ENCODE measurements around the gene PRKAG2.
A peak's percentile ranks its signal among the peaks of the same experiment; 100 is the strongest.
"Not testable (repeated sequence)": the region's sequence is repeated elsewhere in the genome, so short reads cannot be mapped to it uniquely, and the experiment has no call there.

Gene PRKAG2

GRCh38 chr7:151851145-151851751, 25.7 kb downstream of the PRKAG2 start:
- no peak for FAIRE-seq
- DNase-seq (ENCODE audit: insufficient read length, low spot score) = no peak
- no peak for TF ChIP-seq POLR2A (IDR thresholded peaks at IDR 0.05; ENCODE audit: low read depth, low read length)

GRCh38 chr7:151850491-151851124, 26.3 kb downstream of the PRKAG2 start:
- DNase-seq (ENCODE audit: insufficient read length, low spot score) = no peak
- no peak for FAIRE-seq
- no peak for TF ChIP-seq POLR2A (IDR thresholded peaks at IDR 0.05; ENCODE audit: low read depth, low read length)

DNA sequence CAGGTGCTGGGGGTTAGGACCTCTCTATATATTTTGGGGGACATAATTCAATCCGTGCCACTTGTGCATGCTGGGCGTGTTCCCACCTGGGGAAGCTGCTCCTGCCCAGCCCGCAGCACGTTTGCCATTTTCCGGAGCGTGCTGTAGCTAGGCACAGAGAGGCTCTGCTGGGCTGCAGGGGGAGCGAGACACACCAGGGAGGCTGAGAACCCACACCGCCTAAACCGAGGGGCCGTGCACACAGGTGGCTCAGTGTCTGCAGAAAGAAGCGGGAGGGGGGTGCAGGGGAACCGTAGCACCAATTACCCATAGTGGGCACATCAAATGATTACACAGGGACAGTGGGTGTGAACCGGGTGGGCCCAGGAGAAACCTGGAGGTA, 27.0 kb downstream of the PRKAG2 start:
- FAIRE-seq = no peak
- no peak for TF ChIP-seq POLR2A (IDR thresholded peaks at IDR 0.05; ENCODE audit: low read depth, low read length)
- no peak for DNase-seq (ENCODE audit: insufficient read length, low spot score)

GRCh38 chr7:151849008-151849878, 27.7 kb downstream of the PRKAG2 start:
- no peak for TF ChIP-seq POLR2A (IDR thresholded peaks at IDR 0.05; ENCODE audit: low read depth, low read length)
- FAIRE-seq (no peak), DNase-seq (ENCODE audit: insufficient read length, low spot score) (no peak)

GRCh38 chr7:151847681-151848081, 29.2 kb downstream of the PRKAG2 start:
- no peak for FAIRE-seq
- TF ChIP-seq POLR2A (IDR thresholded peaks at IDR 0.05; ENCODE audit: low read depth, low read length) = no peak

GRCh38 chr7:151847136-151847535, 29.8 kb downstream of the PRKAG2 start:
- no peak for DNase-seq (ENCODE audit: insufficient read length, low spot score)
- TF ChIP-seq POLR2A (IDR thresholded peaks at IDR 0.05; ENCODE audit: low read depth, low read length) = no peak
- no peak for FAIRE-seq

More at GRCh38 chr7:151847681-151848081, 29.2 kb downstream of the PRKAG2 start:
- no peak for DNase-seq (ENCODE audit: insufficient read length, low spot score)

DNA sequence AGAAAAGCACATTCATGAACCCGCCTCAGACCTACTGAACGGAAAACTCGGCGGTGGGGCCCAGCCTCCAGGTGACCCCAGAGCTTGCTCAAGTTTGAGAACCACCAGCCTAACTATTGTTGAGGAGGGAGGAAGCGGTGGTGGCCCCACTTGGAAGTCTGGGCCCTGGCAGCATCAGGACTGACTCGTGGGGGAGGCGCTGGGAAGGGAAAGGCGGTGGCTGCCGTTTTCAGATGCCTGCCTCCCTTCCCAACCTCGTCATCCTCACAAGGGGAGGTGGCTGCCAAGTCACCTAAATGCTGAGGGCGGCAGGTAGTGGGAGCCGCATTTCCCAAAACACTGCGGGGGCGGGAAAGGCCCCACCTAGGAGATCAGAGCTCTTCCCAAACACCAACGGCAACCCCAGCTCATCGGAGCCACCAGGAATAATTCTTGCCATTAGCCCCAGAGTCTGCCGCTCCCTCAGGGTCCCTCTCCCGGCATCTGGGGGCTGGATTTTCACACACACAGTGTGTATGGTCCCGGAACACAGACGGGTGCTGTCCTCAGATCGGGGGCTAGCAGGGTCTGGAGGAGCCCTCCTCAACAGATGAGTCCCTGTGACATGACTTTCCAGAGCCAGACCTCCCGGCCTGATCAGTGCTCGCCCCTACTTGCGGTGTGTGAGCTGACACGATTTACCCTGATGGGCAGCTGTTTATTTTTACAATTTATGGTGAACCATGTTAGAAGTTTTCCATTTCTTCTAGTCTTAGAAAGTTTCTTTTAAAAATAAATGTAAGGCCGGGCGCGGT, 31.3 kb downstream of the PRKAG2 start:
- FAIRE-seq (no peak), DNase-seq (ENCODE audit: insufficient read length, low spot score) (no peak)
- TF ChIP-seq POLR2A (IDR thresholded peaks at IDR 0.05; ENCODE audit: low read depth, low read length) = no peak

- no peak for DNase-seq (ENCODE audit: insufficient read length, low spot score)
- no peak for FAIRE-seq
- no peak for TF ChIP-seq POLR2A (IDR thresholded peaks at IDR 0.05; ENCODE audit: low read depth, low read length)
These were observed 32.1 kb downstream of the PRKAG2 start for GRCh38 chr7:151844825-151845200.

- peak; percentile 58 for DNase-seq (ENCODE audit: insufficient read length, low spot score)
- no peak for FAIRE-seq
- no peak for TF ChIP-seq POLR2A (IDR thresholded peaks at IDR 0.05; ENCODE audit: low read depth, low read length)
These were observed 32.7 kb downstream of the PRKAG2 start for GRCh38 chr7:151844071-151844824.

GRCh38 chr7:151843181-151843580, 33.7 kb downstream of the PRKAG2 start:
- DNase-seq (ENCODE audit: insufficient read length, low spot score) = no peak
- no peak for FAIRE-seq
- TF ChIP-seq POLR2A (IDR thresholded peaks at IDR 0.05; ENCODE audit: low read depth, low read length) = no peak

GRCh38 chr7:151841395-151842051, 35.4 kb downstream of the PRKAG2 start:
- not testable (repeated sequence) for FAIRE-seq; DNase-seq (ENCODE audit: insufficient read length, low spot score)

DNA sequence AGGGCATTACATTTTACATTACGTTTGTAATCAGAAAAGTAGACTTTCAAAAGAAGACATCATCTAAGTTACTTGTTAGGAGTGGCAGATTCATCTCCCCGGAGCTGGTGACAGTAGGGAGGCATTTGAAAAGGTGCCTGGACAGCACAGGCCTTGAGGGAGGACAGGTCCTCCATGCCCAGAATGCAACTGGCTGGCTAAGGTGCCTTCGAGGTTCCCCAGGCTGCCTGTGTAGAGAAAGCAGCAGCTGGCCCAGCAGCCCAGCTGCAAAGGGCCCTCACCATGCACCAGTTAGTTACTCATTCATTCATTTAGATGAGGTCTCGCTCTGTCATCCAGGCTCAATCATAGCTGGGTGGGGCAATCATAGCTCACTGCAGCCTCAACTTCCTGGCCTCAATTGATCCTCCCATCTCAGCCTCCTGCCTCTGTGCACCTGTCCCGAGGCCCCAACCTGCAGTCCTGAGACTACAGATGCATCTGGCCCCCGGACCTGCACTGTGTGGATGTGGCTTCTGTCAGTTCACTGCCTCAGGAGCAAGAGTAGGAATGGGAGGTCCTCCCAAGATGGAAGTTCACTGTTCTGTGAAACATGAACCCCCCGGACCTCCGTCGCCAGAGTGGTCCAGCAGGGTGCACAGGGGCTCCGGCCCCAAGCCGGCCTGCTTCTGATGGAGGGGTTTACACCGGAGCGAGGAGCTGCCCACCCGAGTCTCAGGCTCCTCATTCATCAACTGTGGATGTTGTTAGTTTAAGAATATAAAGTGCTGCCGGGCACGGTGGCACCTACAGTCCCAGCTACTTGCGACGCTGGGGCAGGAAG, 36.6 kb downstream of the PRKAG2 start:
- TF ChIP-seq POLR2A (IDR thresholded peaks at IDR 0.05; ENCODE audit: low read depth, low read length) = no peak
- DNase-seq (ENCODE audit: insufficient read length, low spot score) (no peak), FAIRE-seq (no peak)

All from H54 (cell line).